Effector memory CD8-positive, alpha-beta T cell (primary cell): Measurements from ENCODE around the gene PKM.

Experiments
- ATAC-seq: fragments of 150-1000 bp; cut with Tn5 transposase; replicated peaks from 2 replicates; pipeline ENCODE4 v1.10.0; 2021; ENCODE audit warnings: mild to moderate bottlenecking, moderate library complexity
- DNase-seq, 3 experiments: peaks; one replicate each; pipeline ENCODE4 v3.0.0; 2021
- H3K27ac Mint-ChIP-seq, 2 donors: one replicate each; pipeline ENCODE4 v1.8.0; 2022; ENCODE audit warnings: mild to moderate bottlenecking in 2 of 2, mixed read lengths in 2 of 2, moderate library complexity in 2 of 2
- H3K27me3 Mint-ChIP-seq, 2 donors: one replicate each; pipeline ENCODE4 v1.8.0; 2022; ENCODE audit warnings: mixed read lengths in 2 of 2
- H3K36me3 Mint-ChIP-seq: one replicate; pipeline ENCODE4 v1.8.0; 2022; ENCODE audit warnings: mild to moderate bottlenecking, moderate library complexity, mixed read lengths; ENCODE audit not compliant: insufficient read depth
- H3K4me1 Mint-ChIP-seq, 2 donors: one replicate each; pipeline ENCODE4 v1.8.0; 2022; ENCODE audit warnings: low read depth in 2 of 2, mixed read lengths in 2 of 2
- H3K4me3 Mint-ChIP-seq, 2 donors: one replicate each; pipeline ENCODE4 v1.8.0; 2022; ENCODE audit warnings: mild to moderate bottlenecking in 2 of 2, mixed read lengths in 2 of 2, moderate library complexity in 2 of 2
- H3K9me3 Mint-ChIP-seq, 2 donors: one replicate each; pipeline ENCODE4 v1.8.0; 2022; ENCODE audit warnings: mixed read lengths in 2 of 2

Gene PKM

DNA sequence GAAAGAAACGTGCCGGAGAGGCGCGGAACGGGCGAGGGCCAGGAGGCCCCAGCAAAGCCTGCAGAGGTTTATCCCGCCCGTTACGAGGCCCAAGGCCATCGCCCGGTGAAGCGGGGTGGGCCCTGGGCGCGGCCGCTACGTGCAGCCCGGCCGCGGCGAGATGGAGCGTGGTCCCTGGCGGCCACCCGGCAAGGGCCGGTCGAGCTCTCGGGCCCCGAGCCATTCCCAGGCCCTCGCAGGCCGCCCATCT, 1.1 kb downstream of the PKM start:
- Mint-ChIP-seq H3K4me3 (peak overlapping the region; percentile 95 to 98), H3K27ac (peak overlapping the region; percentile 90 to 100), H3K27me3 (no peaks in the 10 kb centered on the region), H3K36me3 (peaks cover 37% of the 10 kb centered on the region), H3K9me3 (no peaks in the 10 kb centered on the region), H3K4me1 (peaks cover 52 to 53% of the 10 kb centered on the region in 2 donors)
- no peak for DNase-seq
- ATAC-seq: no peak

- Mint-ChIP-seq H3K27ac (peak overlapping the region; percentile 90 to 100), H3K4me1 (peaks cover 52 to 55% of the 10 kb centered on the region in 2 donors), H3K36me3 (peaks cover 40% of the 10 kb centered on the region), H3K4me3 (peak overlapping the region; percentile 95 to 98), H3K27me3 (no peaks in the 10 kb centered on the region), H3K9me3 (no peaks in the 10 kb centered on the region)
- ATAC-seq (no peak), DNase-seq (peak; percentile 14 to 23 (median 16))
These were observed 1.7 kb downstream of the PKM start for GRCh38 chr15:72229076-72229946.

DNA sequence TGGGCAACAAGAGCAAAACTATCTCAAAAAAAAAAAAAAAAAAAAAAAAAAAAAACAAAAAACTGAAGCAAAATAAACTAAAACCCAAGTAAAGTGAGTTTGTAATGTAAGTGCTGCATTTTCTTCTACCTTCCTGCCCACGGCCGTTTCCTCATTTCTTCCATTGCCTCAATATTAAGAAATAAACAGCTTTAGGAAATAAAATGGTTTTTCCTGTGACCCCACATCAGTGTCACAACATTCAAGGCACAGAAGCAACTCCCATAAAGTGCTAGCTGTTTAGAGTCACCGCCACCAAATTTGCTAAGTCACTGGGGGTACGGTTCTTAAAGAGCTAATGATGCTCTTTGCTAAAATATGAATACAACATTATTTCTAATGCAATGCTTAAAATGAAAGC, 3.3 kb downstream of the PKM start:
- H3K36me3 Mint-ChIP-seq: peaks cover 42% of the 10 kb centered on the region
- peak overlapping the region; percentile 90 to 100 for H3K27ac Mint-ChIP-seq
- no peaks in the 10 kb centered on the region for H3K9me3 Mint-ChIP-seq
- no peaks in the 10 kb centered on the region for H3K27me3 Mint-ChIP-seq
- peaks cover 63 to 70% of the 10 kb centered on the region in 2 donors for H3K4me1 Mint-ChIP-seq
- peak overlapping the region; percentile 95 to 98 for H3K4me3 Mint-ChIP-seq
- ATAC-seq (no peak), DNase-seq (peak in 1 of 3 experiments; percentile 6)

DNA sequence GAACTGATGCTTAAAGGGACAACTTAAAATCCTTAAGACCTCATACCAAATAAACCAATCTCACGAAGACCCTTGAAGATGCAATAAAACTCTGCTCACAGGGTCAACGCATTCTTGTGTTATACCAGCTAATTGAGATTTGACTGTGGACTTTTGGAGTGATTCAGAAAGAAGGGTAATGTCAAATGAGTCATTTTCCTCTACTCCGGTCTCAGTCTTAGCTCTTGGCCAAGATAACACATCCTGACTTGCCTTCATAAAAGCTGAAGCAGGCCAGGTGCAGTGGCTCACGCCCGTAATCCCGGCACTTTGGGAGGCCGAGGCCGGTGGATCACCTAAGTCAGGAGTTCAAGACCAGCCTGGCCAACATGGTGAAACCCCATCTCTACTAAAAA, 3.8 kb downstream of the PKM start:
- H3K4me1 Mint-ChIP-seq: peaks cover 63 to 69% of the 10 kb centered on the region in 2 donors
- no peak for ATAC-seq
- peak overlapping the region; percentile 90 to 100 for H3K27ac Mint-ChIP-seq
- H3K4me3 Mint-ChIP-seq: peak overlapping the region; percentile 95 to 98
- DNase-seq: peak in 1 of 3 experiments; percentile 20
- H3K36me3 Mint-ChIP-seq: peaks cover 42% of the 10 kb centered on the region
- no peaks in the 10 kb centered on the region for H3K9me3 Mint-ChIP-seq
- no peaks in the 10 kb centered on the region for H3K27me3 Mint-ChIP-seq

DNA sequence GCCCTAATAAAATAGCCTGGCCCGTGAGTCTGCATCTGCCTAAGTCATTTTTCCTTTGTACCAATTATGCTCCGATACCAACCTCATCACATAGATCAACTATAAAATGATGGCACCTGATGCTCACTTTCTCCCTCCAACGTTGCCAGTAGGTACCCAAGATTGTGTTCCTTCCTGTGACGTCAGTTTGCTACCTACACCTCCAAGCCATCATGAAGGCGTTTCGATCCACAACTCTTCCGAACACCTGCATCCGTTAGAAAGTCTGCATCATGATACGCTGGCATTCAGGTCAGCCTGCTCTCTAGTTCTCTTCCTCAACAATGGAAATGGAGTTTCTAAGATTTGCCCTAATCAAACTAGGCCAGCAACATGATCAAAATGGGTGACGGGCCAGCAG, 7.7 kb downstream of the PKM start:
- Mint-ChIP-seq H3K27me3 (no peaks in the 10 kb centered on the region), H3K9me3 (no peaks in the 10 kb centered on the region), H3K4me3 (no peak overlapping the region)

GRCh38 chr15:72222393-72222792, 8.6 kb downstream of the PKM start:
- Mint-ChIP-seq H3K4me3 (no peak overlapping the region), H3K27me3 (no peaks in the 10 kb centered on the region), H3K4me1 (peaks cover 52 to 64% of the 10 kb centered on the region in 2 donors), H3K9me3 (no peaks in the 10 kb centered on the region), H3K27ac (peak overlapping the region; percentile 16 to 77), H3K36me3 (peaks cover 28% of the 10 kb centered on the region)
- ATAC-seq (no peak), DNase-seq (no peak)

More for the DNA sequence above, 7.7 kb downstream of the PKM start:
- no peak for ATAC-seq
- DNase-seq: no peak
- peaks cover 26% of the 10 kb centered on the region for H3K36me3 Mint-ChIP-seq
- H3K4me1 Mint-ChIP-seq: peaks cover 57 to 68% of the 10 kb centered on the region in 2 donors
- peak overlapping the region; percentile 4 to 16 for H3K27ac Mint-ChIP-seq

DNA sequence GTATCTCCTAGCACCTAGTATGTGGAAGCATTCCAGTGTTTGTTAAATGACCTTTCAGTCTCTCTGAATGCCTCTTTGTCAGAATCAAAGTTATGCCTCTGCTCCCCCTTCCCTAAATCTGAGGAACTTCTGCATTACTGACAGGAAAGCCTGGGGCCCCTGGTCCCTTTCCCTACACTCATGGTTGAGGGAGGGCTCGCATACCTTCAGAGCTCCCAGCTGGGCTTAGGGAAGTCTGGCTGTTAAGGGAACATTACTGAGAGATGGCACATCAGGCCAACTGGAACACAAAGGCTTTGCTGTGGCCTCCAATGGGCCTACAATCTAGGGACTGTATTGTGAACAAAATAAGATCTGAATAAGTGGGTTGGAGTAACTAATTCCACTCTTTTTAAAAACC, 10.3 kb downstream of the PKM start:
- peaks cover 42% of the 10 kb centered on the region for H3K36me3 Mint-ChIP-seq
- peaks cover 37 to 54% of the 10 kb centered on the region in 2 donors for H3K4me1 Mint-ChIP-seq
- ATAC-seq (no peak), DNase-seq (no peak)
- no peak overlapping the region for H3K4me3 Mint-ChIP-seq
- no peaks in the 10 kb centered on the region for H3K9me3 Mint-ChIP-seq
- peak overlapping the region; percentile 78 to 82 for H3K27ac Mint-ChIP-seq
- no peaks in the 10 kb centered on the region for H3K27me3 Mint-ChIP-seq

DNA sequence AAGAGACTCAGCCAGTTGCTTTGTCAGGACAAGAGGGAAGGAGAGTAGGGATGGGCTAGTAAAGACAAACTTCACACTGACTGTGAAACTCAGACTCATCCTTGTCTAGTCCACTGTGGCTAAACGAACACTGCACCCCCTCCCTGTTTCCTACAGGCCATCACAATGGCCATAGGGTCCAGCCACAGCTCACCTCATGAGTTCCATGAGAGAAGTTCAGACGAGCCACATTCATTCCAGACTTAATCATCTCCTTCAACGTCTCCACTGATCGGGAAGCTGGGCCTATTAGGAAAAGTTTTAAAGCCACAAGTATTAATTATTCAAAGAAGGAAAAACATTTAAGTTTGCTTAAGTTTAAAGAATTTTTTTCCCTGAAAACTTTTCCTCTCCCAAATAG, 13.8 kb downstream of the PKM start:
- no peak for ATAC-seq
- Mint-ChIP-seq H3K9me3 (no peaks in the 10 kb centered on the region), H3K4me1 (peaks cover 16 to 30% of the 10 kb centered on the region in 2 donors), H3K27me3 (no peaks in the 10 kb centered on the region), H3K36me3 (peaks cover 64% of the 10 kb centered on the region), H3K4me3 (no peak overlapping the region), H3K27ac (peak overlapping the region; percentile 57 to 63)
- no peak for DNase-seq

GRCh38 chr15:72216079-72216478, 14.9 kb downstream of the PKM start:
- Mint-ChIP-seq H3K4me3 (no peak overlapping the region), H3K9me3 (no peaks in the 10 kb centered on the region), H3K4me1 (peaks cover 12 to 25% of the 10 kb centered on the region in 2 donors), H3K36me3 (peaks cover 75% of the 10 kb centered on the region), H3K27me3 (no peaks in the 10 kb centered on the region), H3K27ac (no peak overlapping the region)
- DNase-seq (no peak), ATAC-seq (no peak)

GRCh38 chr15:72207558-72208085, 23.4 kb downstream of the PKM start:
- Mint-ChIP-seq H3K36me3 (peaks cover 80% of the 10 kb centered on the region), H3K27me3 (no peaks in the 10 kb centered on the region), H3K9me3 (no peaks in the 10 kb centered on the region), H3K27ac (peak overlapping the region in 1 of 2 donors; percentile 17), H3K4me3 (no peak overlapping the region), H3K4me1 (no peaks in the 10 kb centered on the region)
- ATAC-seq: no peak
- no peak for DNase-seq

DNA sequence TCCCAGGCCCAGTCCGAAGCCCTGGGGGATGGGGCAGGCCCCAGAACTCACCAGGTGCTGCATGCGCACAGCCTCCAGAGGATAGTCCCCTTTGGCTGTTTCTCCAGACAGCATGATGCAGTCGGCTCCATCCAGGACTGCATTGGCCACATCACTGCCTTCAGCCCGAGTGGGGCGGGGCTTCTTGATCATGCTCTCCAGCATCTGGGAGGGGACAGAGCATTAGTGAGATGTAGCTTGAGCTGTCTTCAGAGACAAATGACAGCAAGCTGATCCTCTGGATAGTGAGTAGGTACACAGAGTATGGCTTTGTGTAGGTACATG, 24.4 kb downstream of the PKM start:
- Mint-ChIP-seq H3K36me3 (peaks cover 79% of the 10 kb centered on the region), H3K4me3 (no peak overlapping the region), H3K9me3 (no peaks in the 10 kb centered on the region), H3K27ac (no peak overlapping the region), H3K27me3 (no peaks in the 10 kb centered on the region), H3K4me1 (no peaks in the 10 kb centered on the region)
- no peak for DNase-seq
- no peak for ATAC-seq

DNA sequence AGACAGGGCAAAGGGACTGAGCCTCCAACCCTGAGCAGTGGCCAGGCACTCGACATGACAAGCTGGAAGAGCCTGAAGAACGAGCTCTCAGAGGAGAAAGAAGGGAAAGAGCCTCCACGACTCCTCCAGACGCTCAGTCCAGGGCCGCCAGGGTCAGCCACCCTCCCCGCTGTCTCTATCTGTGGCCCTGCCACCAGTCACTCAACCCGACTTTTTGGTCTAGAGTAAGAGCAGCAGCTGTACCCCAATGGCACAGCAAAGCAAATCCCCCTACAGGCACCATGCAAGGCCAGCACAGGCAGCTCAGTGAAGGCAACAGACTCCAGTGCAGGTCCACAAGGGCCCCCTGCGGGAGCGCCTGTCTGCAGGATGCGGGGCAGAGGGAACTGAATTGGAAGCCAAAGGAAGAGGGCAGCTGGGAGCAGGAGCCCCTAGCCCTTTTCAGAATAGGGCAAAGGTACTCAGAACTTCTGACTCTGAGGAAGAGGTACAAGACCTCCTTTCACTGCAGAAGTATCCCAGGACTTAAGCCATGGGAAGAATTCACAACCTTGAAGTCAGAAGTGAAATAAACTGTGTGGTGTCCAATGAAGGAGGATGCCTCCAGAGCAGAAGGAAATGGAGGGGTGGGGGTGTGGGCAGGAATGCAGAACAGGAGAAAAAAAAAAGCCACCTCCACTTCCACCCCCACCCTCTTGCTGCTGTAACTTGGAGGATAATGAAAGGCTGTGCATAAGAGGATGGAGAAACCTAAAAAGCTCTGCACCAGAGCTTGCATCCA, 24.9 kb downstream of the PKM start:
- DNase-seq (no peak), ATAC-seq (no peak)
- Mint-ChIP-seq H3K36me3 (peaks cover 73% of the 10 kb centered on the region), H3K9me3 (no peaks in the 10 kb centered on the region), H3K4me3 (no peak overlapping the region), H3K4me1 (no peaks in the 10 kb centered on the region), H3K27ac (peak overlapping the region; percentile 38 to 64), H3K27me3 (no peaks in the 10 kb centered on the region)

DNA sequence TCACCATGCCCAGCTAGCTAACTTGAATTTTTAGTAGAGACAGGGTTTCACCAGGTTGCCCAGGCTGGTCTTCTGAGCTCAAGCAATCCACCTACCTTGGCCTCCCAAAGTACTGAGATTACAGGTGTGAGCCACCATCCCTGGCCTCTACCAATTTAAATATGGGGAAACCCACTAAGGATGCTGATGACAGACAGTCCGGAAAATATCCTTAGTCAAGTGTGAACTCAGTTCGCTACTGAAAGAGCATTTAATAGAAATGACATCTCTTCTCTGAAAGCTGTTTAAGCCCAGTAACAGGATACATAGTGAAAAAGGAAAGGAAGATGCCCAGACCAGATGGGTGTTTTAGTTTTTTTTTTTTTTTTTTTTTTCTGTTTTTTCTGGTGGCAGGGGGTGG, 25.7 kb downstream of the PKM start:
- Mint-ChIP-seq H3K4me1 (no peaks in the 10 kb centered on the region), H3K4me3 (no peak overlapping the region), H3K27me3 (no peaks in the 10 kb centered on the region), H3K9me3 (no peaks in the 10 kb centered on the region), H3K36me3 (peaks cover 71% of the 10 kb centered on the region), H3K27ac (peak overlapping the region; percentile 38 to 64)
- DNase-seq (no peak), ATAC-seq (no peak)

GRCh38 chr15:72203507-72203837, 27.5 kb downstream of the PKM start:
- Mint-ChIP-seq H3K36me3 (peaks cover 69% of the 10 kb centered on the region), H3K27me3 (peaks cover 0 to under 1% of the 10 kb centered on the region in 2 donors), H3K4me3 (no peak overlapping the region), H3K4me1 (no peaks in the 10 kb centered on the region), H3K27ac (peak overlapping the region; percentile 42 to 64), H3K9me3 (no peaks in the 10 kb centered on the region)
- no peak for ATAC-seq
- no peak for DNase-seq
